Astrocyte of the cerebellum (primary cell): ENCODE measurements around the gene C10orf105.

ENCODE experiments used
- DNase-seq: peaks from one replicate; pipeline ENCODE4 v3.0.0-alpha.2; 2011; ENCODE audit warnings: low read depth
- H3K4me3 ChIP-seq: 2 replicates; pipeline ENCODE4 v1.5.1; 2011; ENCODE audit warnings: mild to moderate bottlenecking, low read depth, low read length, moderate library complexity
- CTCF ChIP-seq: IDR thresholded peaks from 2 replicates; pipeline ENCODE4 v1.5.1; 2012; ENCODE audit warnings: low read length, low read depth, moderate library complexity, mild to moderate bottlenecking; ENCODE audit errors: missing control alignments
- in situ Hi-C: cut with HindIII; loops from 2 replicates; pipeline ENCODE4 v1.10.0; 2017; ENCODE audit warnings: low sequenced_read_pairs

C10orf105 gene

GRCh38 chr10:71719464-71720201, at the start of gene C10orf105:
C10orf105 (minus strand) TSS chr10:71719778; CDS start chr10:71716337, 3,441 bp downstream.
- H3K4me3 ChIP-seq = no peak within 1 kb of the TSS
- in situ Hi-C loops = no loop called here
- no peak for DNase-seq
- TF ChIP-seq CTCF = no peak

GRCh38 chr10:71767420-71768035, 48.0 kb upstream of the C10orf105 start:
- TF ChIP-seq CTCF = no peak

GRCh38 chr10:71766717-71767419, 47.3 kb upstream of the C10orf105 start:
- DNase-seq = peak; percentile 79
- H3K4me3 ChIP-seq = no peak overlapping the region
- in situ Hi-C loops = no loop called here
- no peak for TF ChIP-seq CTCF

More at GRCh38 chr10:71767420-71768035, 48.0 kb upstream of the C10orf105 start:
- in situ Hi-C loops = no loop called here
- no peak for DNase-seq
- H3K4me3 ChIP-seq = no peak overlapping the region

- no peak for DNase-seq
- H3K4me3 ChIP-seq = no peak overlapping the region
- in situ Hi-C loops = no loop called here
Measured at GRCh38 chr10:71765906-71766716, 46.5 kb upstream of the C10orf105 start.

GRCh38 chr10:71765176-71765904, 45.8 kb upstream of the C10orf105 start:
- in situ Hi-C loops = no loop called here
- no peak overlapping the region for H3K4me3 ChIP-seq
- DNase-seq = no peak
- no peak for TF ChIP-seq CTCF

More at GRCh38 chr10:71765906-71766716, 46.5 kb upstream of the C10orf105 start:
- TF ChIP-seq CTCF = no peak
